Measurements from ENCODE around the gene SDK1.

Gene SDK1

GRCh38 chr7:3639253-3639652, 338.2 kb downstream of the SDK1 start:
- in situ Hi-C loops (cut with MboI; ENCODE audit: low sequenced_read_pairs): no loop called here

DNA sequence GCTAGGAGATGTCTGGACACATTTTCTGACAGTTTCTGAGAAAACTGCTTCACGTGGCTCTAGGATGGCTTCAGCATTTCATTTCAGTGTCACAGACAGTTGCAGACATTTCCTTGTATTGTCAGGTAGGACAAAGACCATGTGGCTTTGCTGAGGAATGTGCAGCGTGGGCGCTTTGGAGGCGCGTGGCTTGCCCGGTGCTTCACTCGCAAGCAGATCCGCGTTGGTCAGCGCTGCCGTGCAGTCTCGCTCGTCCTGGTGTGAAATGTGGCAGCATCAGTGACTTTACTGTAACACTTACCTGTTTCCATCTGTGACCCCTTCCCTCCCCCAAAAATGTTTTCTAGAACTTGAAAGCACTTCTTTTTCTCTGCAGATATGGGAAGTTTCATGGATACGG, 340.5 kb downstream of the SDK1 start:
- in situ Hi-C loops (cut with MboI; ENCODE audit: low sequenced_read_pairs): no loop called here

DNA sequence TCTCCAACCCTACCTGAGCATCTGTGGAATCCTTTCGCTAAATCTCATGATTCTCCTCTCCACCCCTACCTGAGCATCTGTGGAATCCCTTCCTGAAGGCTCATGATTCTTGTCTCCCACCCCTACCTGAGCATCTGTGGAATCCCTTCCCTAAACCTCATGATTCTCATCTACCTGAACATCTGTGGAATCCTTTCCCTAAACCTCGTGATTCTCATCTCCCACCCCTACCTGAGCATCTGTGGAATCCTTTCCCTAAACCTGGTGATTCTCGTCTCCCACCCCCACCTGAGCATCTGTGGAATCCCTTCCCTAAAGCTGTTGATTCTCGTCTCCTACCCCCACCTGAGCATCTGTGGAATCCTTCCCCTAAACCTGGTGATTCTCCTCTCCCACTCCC, 342.0 kb downstream of the SDK1 start:
- in situ Hi-C loops (cut with MboI; ENCODE audit: low sequenced_read_pairs): no loop called here

DNA sequence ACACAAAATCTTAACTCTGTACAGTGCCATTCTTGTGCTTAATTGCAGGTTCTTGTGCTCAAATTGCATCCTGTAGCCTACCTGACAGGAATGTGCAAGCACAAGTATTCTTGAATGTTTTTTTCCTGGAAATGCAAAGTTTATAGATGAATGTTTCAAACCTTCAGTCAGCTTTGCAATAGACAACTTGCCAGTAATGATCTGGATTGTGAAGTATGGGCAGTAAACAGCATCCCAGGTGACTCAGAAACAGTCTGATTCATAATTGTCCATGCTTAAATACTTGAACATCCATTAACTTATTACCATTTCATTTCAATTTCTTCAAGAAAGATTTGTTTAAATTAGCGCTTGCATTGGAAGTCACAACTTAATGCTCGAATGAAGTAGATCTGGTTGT, 347.2 kb downstream of the SDK1 start:
- in situ Hi-C loops (cut with MboI; ENCODE audit: low sequenced_read_pairs): no loop called here

DNA sequence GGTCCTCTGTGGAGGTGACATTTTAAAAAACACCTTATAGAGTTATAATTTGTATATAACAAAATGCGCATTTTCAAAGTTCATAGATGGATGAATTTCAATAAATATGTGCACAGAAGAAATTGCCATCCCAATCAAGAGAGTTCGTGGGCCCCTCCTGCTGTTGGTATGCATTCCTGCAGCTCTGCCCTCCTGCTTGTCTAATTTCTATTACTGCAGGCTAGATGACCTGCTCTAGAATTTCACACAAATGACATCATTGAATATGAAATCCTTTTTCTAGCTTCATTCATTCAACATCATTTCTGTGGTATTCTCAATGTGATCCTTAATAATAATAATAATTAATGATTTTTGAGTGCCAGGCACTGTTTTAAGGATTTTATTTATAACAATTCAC, 348.2 kb downstream of the SDK1 start:
- in situ Hi-C loops (cut with MboI; ENCODE audit: low sequenced_read_pairs): no loop called here

GRCh38 chr7:3649678-3650440, 348.8 kb downstream of the SDK1 start:
- in situ Hi-C loops (cut with MboI; ENCODE audit: low sequenced_read_pairs): no loop called here

- in situ Hi-C loops (cut with MboI; ENCODE audit: low sequenced_read_pairs): no loop called here
These were observed 349.8 kb downstream of the SDK1 start for GRCh38 chr7:3650844-3651243.

DNA sequence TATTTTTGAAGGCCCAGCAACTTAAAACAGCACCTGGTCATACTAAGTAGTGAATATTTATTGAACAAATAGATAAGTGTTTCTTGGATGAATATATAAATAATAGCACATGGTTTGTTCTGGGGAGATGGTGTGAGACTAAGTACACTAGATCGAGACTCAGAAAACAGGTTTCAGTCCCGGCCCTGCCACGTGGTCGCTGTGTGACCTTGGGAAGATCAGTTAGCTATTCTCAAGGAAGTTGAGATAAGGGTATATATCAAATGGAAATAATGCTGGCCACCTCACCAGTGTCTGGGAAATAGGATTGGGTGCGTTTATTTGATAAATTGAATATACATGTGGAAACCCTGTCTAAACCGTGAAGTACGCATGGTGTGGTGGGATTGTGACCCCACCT, 354.6 kb downstream of the SDK1 start:
- in situ Hi-C loops (cut with MboI; ENCODE audit: low sequenced_read_pairs): no loop called here

- in situ Hi-C loops (cut with MboI; ENCODE audit: low sequenced_read_pairs): no loop called here
These were observed 356.2 kb downstream of the SDK1 start for GRCh38 chr7:3657206-3657605.

- in situ Hi-C loops (cut with MboI; ENCODE audit: low sequenced_read_pairs): no loop called here
These were observed 367.7 kb downstream of the SDK1 start for GRCh38 chr7:3668743-3669142.

GRCh38 chr7:3670898-3671297, 369.8 kb downstream of the SDK1 start:
- in situ Hi-C loops (cut with MboI; ENCODE audit: low sequenced_read_pairs): no loop called here

DNA sequence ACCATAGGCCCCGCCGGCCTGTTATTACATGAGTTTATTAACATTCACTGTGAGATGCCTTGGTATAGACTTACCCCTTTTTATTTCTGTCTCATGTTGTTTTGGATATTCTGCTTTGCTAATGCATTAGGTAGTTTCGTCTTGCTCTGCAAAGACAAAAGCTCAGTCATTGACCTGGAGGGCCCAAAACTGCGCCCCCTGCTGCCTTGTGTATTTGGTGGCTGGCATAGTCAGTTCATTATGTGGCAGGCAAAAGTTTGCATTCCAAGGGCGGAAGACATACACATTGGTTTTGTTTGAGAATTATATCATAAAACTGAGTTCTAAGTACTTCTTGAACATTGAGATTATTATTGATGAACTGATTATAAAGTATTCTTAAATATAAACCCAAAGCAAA, 372.5 kb downstream of the SDK1 start:
- in situ Hi-C loops (cut with MboI; ENCODE audit: low sequenced_read_pairs): no loop called here

DNA sequence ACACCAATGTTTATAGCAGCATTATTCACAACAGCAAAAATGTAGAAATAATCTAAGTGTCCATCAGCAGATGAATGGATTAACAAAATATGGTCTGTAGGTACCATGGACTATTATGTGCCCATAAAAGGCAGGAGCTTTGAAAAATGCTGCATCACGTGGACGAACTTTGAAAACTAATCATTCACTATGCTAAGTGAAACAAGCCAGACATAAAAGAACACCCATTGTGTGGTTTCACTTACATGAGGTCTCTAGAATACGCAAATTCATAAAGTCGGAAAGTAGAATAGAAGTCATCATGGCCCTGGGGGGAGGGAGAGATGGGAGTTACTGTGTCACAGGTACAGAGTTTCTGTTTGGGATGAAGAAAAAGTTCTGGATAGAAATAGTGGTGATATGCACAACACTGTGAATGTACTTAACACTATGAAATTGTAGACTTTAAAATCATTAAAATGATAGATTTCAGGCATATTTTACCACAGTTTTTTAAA, 377.3 kb downstream of the SDK1 start:
- in situ Hi-C loops (cut with MboI; ENCODE audit: low sequenced_read_pairs): no loop called here

DNA sequence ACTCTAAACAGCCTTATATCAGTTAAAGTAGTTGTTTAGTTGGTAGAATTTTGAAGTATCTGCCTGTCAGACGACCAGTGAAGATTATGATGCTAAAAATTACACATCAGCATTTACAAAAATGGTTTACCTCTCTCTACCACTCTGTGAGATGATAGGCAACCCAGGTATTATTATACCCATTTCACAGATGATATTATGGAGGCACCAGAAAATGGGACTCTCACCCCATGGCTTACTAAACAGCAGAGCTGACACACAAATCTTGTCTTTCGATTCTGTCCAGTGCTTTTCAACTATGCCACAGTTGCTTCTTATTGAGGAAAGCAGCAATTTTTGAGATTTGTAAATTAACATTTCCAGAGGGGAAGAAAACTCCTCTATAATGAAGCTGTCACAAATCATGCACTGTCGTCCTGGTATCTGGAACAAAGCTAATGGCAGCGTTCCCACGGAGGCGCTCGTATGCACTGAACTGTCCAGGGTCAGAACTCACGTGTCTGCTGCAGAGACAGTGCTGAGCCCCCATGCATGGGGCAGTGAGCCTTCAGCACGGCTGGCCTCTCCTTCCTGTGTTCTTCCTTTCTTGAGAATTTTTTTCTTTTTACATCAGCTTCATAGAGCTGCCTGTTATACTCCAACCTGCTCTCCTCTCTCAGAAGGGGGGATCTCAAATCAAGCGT, 381.1 kb downstream of the SDK1 start:
- in situ Hi-C loops (cut with MboI; ENCODE audit: low sequenced_read_pairs): no loop called here

GRCh38 chr7:3683546-3684539, 382.8 kb downstream of the SDK1 start:
- in situ Hi-C loops (cut with MboI; ENCODE audit: low sequenced_read_pairs): no loop called here

DNA sequence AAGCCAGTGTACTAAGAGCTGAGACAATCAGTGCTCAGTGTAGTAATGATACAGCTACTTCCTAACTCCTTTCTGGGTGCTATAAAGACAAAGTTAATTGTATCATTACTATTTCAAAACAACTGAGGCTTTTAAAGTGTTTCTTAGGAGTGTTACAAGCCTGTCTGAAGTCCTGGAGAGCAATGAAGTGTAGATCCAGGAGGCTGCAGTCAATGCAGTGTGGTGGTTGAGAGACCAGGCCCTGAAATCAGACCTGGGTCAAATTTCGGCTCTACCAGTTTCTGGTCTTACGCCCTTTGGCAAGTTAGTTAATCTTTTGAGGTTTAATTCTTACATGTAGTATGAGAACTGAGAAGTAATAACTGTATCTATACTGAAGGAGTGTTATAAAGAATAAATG, 387.0 kb downstream of the SDK1 start:
- in situ Hi-C loops (cut with MboI; ENCODE audit: low sequenced_read_pairs): no loop called here

DNA sequence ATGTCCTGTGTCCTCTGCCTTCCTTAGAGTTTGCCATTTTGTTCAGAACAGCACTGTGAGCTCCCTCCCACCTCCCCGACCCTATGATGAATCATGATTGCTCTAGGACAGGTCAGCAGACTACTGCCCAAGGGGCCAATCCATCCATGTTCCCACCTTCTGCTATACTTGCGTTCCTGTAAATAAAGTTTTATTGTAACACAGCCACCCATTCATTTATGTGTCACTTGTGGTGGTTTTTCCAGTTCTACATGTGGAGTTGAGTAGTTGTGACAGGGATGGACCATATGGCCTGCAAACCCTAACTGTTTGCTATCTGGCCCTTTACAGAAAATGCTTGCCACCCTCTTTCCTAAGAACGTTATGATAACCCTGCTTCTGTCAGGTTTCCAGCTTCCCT, 387.8 kb downstream of the SDK1 start:
- in situ Hi-C loops (cut with MboI; ENCODE audit: low sequenced_read_pairs): no loop called here

DNA sequence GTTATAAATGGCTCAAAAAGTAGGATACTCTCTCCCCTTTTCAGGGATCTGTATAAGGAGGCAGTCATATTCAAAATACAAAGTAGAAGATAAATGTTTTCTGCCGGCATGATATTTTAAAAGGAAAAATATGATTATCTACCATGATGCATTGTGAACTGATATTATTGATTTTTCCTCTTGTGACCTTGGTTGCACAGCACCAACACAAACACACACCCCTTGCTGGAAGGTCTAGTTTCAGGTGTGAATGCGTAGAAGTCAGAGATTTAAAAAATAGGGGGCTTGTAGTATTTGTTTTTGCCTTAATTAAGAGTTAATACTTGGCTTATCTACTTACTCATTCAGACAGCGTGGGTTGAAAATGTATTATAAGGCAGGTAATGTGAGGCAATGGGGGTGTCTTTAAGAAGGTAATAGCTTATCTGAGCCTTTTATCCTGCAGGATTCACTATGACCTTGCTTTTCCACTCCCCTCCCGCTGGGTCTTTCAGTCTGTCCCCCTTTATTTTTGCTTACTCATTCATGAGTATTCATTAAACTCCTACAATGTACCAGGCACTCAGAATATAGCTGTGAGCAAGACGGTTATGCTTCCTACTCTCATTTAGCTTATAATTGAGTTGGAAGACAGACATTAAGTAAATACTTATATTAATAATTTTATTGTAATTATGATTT, 390.6 kb downstream of the SDK1 start:
- in situ Hi-C loops (cut with MboI; ENCODE audit: low sequenced_read_pairs): no loop called here

- in situ Hi-C loops (cut with MboI; ENCODE audit: low sequenced_read_pairs): no loop called here
These were observed 394.6 kb downstream of the SDK1 start for GRCh38 chr7:3695602-3696001.

DNA sequence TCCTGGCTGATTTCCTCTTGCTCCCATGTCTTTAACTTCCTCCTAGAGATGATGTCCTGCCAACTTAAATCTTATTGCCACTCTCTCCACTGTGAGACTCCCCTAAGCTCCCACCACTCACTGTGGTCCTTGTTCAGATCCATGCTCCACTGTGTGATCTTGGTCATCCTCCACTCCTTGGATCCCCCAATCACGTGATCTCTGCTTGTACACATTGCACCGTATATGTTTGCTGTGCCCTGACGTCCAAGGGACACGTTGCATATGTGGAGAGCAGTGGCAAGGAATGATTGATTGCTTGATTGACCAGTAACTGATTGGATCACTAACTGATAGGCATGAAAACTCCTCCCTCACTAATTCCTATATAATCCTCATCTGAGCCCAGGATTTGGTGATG, 395.1 kb downstream of the SDK1 start:
- in situ Hi-C loops (cut with MboI; ENCODE audit: low sequenced_read_pairs): no loop called here

DNA sequence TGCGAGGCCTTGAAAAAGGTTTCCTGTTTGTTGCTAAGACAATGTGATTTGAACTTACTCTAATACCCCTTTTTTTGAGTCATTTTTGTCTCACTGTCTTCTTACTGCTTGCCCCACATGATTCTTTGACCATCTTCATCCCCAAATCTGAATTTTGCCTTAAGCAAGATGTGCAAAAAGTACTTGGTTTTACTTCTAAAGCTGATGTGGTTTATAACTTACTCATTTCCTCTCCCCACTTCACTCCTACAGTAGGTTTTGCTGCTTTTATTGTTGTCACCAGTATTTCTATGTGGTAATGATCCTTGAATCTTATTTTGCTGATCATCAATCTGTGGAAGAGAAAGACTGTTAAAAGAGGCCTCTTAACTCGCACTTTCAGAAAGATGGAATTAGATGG, 396.4 kb downstream of the SDK1 start:
- in situ Hi-C loops (cut with MboI; ENCODE audit: low sequenced_read_pairs): no loop called here

All from hTERT RPE-1 (cell line).